ENCODE data around the gene TMEM245. TPM values are rescaled to one million over a fixed set of nuclear protein-coding genes. Genes with fewer than 3 reads are reported as not detected.

Gene TMEM245
- total and polyA plus RNA-seq, 10 of the 15 experiments (the other 5 are each of a cell fraction or from before 2014, with no cell fraction given), result 7.4 to 36.1 (median 19.0) TPM

DNA sequence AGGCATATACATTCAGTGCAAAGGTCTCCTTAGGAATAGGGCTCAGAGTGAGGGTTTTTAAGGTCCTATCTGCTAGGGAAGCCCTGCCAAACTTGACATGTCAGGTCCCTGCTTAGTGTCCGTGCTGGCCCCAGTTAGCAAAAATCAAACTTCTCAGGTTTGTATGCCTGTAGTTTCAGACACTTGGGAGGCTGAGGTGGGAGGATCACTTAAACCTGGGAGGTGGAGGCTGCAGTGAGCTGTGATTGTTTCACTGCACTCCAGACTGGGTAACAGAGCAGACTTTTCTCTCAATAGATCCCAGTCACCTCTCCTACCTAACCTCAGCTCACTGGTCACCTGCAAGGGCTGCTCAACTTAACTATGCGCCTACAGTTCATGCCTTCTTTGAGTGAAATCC, 18.7 kb upstream of the TMEM245 start:
- H3K36me3 ChIP-seq (ENCODE audit: control insufficient read depth in 2 of 2, insufficient read depth in 2 of 2, low read length in 1 of 2), result no peaks in the 10 kb centered on the region
- POLR2A ChIA-PET, result no interaction called here
- H4K20me1 ChIP-seq (ENCODE audit: control insufficient read depth, insufficient read depth), result no peaks in the 10 kb centered on the region
- FAIRE-seq (no peak), ATAC-seq (no peak), DNase-seq (ENCODE audit: low read depth, low spot score) (no peak)
- CTCF ChIA-PET, result no interaction called here
- no peak overlapping the region for H2AFZ ChIP-seq (ENCODE audit: control insufficient read depth, low read depth, low read length)
- TF ChIP-seq, protein P1, sequence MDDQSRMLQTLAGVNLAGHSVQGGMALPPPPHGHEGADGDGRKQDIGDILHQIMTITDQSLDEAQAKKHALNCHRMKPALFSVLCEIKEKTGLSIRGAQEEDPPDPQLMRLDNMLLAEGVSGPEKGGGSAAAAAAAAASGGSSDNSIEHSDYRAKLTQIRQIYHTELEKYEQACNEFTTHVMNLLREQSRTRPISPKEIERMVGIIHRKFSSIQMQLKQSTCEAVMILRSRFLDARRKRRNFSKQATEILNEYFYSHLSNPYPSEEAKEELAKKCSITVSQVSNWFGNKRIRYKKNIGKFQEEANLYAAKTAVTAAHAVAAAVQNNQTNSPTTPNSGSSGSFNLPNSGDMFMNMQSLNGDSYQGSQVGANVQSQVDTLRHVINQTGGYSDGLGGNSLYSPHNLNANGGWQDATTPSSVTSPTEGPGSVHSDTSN (IDR thresholded peaks at IDR 0.05; ENCODE audit: insufficient replicate concordance, low read depth, low read length), result no peak
- TF ChIP-seq, protein P2, sequence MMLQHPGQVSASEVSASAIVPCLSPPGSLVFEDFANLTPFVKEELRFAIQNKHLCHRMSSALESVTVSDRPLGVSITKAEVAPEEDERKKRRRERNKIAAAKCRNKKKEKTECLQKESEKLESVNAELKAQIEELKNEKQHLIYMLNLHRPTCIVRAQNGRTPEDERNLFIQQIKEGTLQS (IDR thresholded peaks at IDR 0.05; ENCODE audit: borderline replicate concordance, extremely low read depth, low read depth, low read length), result no peak
- TF ChIP-seq YBX1 (IDR thresholded peaks at IDR 0.05), result no peak
- TF ChIP-seq GABPA (IDR thresholded peaks at IDR 0.05; ENCODE audit: low read depth), result no peak
- TF ChIP-seq, protein P3, sequence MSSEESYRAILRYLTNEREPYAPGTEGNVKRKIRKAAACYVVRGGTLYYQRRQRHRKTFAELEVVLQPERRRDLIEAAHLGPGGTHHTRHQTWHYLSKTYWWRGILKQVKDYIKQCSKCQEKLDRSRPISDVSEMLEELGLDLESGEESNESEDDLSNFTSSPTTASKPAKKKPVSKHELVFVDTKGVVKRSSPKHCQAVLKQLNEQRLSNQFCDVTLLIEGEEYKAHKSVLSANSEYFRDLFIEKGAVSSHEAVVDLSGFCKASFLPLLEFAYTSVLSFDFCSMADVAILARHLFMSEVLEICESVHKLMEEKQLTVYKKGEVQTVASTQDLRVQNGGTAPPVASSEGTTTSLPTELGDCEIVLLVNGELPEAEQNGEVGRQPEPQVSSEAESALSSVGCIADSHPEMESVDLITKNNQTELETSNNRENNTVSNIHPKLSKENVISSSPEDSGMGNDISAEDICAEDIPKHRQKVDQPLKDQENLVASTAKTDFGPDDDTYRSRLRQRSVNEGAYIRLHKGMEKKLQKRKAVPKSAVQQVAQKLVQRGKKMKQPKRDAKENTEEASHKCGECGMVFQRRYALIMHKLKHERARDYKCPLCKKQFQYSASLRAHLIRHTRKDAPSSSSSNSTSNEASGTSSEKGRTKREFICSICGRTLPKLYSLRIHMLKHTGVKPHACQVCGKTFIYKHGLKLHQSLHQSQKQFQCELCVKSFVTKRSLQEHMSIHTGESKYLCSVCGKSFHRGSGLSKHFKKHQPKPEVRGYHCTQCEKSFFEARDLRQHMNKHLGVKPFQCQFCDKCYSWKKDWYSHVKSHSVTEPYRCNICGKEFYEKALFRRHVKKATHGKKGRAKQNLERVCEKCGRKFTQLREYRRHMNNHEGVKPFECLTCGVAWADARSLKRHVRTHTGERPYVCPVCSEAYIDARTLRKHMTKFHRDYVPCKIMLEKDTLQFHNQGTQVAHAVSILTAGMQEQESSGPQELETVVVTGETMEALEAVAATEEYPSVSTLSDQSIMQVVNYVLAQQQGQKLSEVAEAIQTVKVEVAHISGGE (CRISPR knock-in tag; IDR thresholded peaks at IDR 0.05), result no peak
- no peak for TF ChIP-seq POLR2AphosphoS2 (IDR thresholded peaks at IDR 0.05; ENCODE audit: low read depth, low read length)
- TF ChIP-seq STAT1 (conservative IDR thresholded peaks at IDR 0.05), result no peak
- TF ChIP-seq KLF5 (IDR thresholded peaks at IDR 0.05; ENCODE audit: partially characterized antibody), result no peak
- no peak for TF ChIP-seq TARDBP (IDR thresholded peaks at IDR 0.05; ENCODE audit: borderline replicate concordance)
- TF ChIP-seq CBX3 (IDR thresholded peaks at IDR 0.05; ENCODE audit: borderline replicate concordance, low read depth), result no peak
- TF ChIP-seq IKZF1 (conservative IDR thresholded peaks at IDR 0.05), result no peak
- TF ChIP-seq IKZF2 (IDR thresholded peaks at IDR 0.05), result no peak
- no peak for TF ChIP-seq NFYA (IDR thresholded peaks at IDR 0.05; ENCODE audit: borderline replicate concordance, low read depth, low read length)
- no peaks in the 10 kb centered on the region for H3K27me3 ChIP-seq (replicated peaks in 1 of 2; ENCODE audit: control insufficient read depth in 2 of 2, insufficient read depth in 2 of 2, low read length in 1 of 2)
- H3K4me3 ChIP-seq, result no peak overlapping the region
- no peaks in the 10 kb centered on the region for H3K4me1 ChIP-seq (ENCODE audit: control insufficient read depth, insufficient read depth, low read length)
- no peaks in the 10 kb centered on the region for H3K79me2 ChIP-seq (ENCODE audit: control insufficient read depth, insufficient read depth, low read length)
- 62% methylated on average over 2 of the region's 2 CpGs for WGBS (ENCODE audit: insufficient coverage, insufficient replicate concordance, low lambda C conversion rate, missing lambda C conversion rate)
- H3K9ac ChIP-seq (ENCODE audit: control insufficient read depth, insufficient read depth, low read length), result no peak overlapping the region
- no peaks in the 10 kb centered on the region for H3K9me3 ChIP-seq (replicated peaks; ENCODE audit: control insufficient read depth, insufficient read depth, low read length)
- no peak overlapping the region for H3K27ac ChIP-seq (ENCODE audit: control insufficient read depth, insufficient read depth)
- SMC1A ChIA-PET (ENCODE audit: uncharacterized antibody, unreplicated experiment), result no interaction called here
- no peak overlapping the region for H3K4me2 ChIP-seq (ENCODE audit: control insufficient read depth, insufficient read depth)
- intact Hi-C loops (cut with micrococcal nuclease; ENCODE audit: unreplicated experiment) (no loop called here), in situ Hi-C loops (cut with MboI) (no loop called here)
- no TSS peak for BruUV-seq (replicated peaks)
- RAD21 ChIA-PET (ENCODE audit: unreplicated experiment), result no interaction called here
